Stimulated activated CD4-positive, alpha-beta T cell treated with anti-CD3 and anti-CD28 coated beads, TNF-alpha, amount 100 ng/mL, for 4 hours (primary cell): Measurements from ENCODE around the gene SH3RF3.
"Not testable (repeated sequence)": the region's sequence is repeated elsewhere in the genome, so short reads cannot be mapped to it uniquely, and the experiment has no call there.

Experiments used
- DNase-seq, 3 experiments: peaks; one replicate each; pipeline ENCODE4 v3.0.0-alpha.2; 2020; ENCODE audit warnings: low read depth in 3 of 3

The SH3RF3 gene

DNA sequence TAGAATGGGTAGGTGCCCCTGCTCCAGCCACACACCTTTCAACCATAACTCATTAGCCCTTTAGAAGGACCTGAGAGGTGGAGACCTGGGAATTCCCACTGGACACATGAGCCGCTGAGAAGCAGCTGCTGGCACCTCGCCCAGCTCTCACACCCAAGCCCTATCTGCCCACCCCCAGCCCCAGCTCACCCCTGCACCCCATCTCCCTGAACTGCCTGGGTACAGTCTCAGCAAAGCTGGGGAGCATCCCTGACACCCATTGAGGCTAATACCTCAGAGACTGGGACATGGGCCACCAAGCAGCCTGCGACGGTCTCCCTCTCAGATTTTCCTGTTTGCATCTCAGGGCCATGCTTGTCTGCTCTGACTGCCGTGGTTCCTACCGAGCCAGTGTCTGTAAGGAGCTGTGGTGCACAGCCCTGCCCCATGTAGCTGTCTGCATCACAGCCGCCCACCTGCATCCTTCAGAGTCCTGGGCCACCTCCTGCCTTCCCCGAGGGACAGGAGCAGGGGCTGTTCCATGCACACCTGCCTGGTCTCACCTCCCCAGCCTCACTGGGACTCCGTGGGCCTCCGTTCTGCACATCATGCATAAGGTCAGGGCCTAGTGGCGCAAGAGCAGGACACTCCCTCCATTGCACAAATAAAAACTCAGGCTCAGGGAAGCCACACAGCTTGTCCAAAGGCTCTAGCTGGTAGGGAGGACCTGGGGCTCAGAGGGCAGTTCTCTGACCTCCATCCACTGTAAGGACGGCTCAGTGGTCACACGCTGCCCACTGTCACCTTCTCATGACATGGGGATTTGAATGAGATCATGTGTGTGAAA lies 394.7 kb downstream of the SH3RF3 start:
- DNase-seq = no peak

GRCh38 chr2:109525836-109526235 lies 396.8 kb downstream of the SH3RF3 start:
- no peak for DNase-seq

- no peak for DNase-seq
These were observed 397.5 kb downstream of the SH3RF3 start for GRCh38 chr2:109526442-109526970.

- no peak for DNase-seq
These were observed 398.1 kb downstream of the SH3RF3 start for GRCh38 chr2:109527079-109527478.

DNA sequence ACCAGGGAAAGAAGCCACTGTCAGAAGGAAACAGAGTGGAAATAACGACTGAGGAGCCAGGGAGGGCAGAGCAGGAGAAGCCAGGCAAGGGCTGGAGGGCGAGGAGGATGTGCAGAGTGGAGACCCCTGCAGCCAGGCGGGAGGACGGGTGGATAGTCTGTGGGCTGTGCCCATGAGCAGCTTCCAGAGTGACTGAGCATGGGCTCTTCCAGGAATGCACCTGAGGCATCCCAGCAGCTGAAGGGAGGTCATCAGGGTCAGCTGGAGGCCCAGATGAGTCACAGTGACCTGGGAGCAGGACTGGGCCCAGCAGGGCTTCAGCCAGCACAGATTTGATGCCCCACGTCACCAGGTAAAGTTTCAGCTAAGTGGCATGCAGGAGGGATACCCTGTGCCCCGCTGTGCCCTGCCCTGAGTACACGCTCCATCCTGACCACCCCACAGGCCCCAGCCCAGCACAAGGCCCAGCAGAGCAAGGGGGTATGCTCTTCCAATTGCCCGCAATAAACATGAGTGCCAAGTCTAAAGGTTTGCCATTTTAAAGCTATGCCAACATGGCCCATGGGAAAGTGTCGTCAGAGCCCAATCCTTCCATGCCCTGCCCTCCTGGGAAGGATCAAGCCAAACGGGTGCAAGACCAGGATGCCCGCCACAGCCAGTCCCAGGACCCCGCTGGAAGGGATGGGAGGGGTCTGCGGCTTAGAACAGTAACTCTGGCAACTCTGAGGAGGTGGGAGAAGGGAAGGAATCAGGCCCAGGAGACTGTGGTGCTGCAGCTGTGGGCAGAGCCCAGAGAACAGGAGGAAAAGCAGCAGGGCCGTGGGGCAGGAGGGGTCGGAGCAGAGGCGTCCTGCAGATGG lies 399.1 kb downstream of the SH3RF3 start:
- DNase-seq = no peak

DNA sequence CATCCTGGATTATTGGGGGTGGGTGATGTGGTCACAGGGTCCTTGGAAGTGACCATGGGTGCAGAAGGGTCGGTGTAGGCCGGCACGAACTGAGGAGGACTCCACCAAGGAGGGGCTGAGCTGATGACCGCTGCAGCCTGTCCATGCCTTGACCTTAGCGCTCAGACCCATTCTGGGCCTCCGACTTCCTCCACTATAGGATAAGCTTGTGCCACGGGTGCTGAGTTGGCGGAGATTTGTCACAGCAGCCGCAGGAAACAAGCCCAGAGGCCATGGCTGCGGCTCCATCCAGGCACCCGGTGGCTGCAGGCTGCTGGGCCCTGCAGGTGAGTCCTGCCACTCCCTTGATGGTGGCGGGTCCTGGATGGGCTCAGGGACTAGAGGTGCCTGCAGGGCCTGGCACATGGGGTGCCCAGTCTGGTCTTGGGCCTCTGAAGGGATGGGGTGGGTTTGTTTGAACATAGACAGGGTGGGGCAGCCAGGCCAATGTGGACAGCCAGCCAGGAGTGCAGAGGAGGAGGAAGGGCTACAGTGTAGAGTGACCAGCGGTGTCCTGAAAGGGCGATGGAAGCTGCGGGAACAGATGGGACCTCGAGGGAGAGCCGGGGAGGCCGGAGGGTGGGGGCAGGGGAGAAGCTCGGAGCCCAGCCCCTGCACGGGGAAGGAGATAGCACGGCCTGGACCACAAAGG lies 400.0 kb downstream of the SH3RF3 start:
- DNase-seq = no peak

GRCh38 chr2:109529532-109530449 lies 400.8 kb downstream of the SH3RF3 start:
- no peak for DNase-seq

GRCh38 chr2:109530712-109531111 lies 401.7 kb downstream of the SH3RF3 start:
- no peak for DNase-seq

DNA sequence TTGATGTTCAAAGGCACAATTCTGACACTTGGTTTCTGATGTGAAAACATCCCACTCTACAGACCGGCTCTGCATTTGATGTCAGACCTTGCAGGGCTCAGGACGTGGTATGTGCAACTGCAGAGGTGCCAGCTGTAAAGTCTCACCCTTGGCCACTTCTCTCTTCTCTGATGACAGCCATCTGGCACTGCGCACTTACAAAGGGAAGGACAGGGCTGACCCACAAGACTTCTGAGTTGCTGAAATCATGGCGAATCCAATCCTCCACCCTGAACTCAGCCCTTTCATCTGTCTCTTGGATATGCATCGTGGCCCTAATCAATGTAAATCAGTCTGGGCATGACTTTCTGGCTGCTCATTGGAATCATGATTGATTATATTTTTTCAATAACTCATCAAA lies 402.2 kb downstream of the SH3RF3 start:
- no peak for DNase-seq

DNA sequence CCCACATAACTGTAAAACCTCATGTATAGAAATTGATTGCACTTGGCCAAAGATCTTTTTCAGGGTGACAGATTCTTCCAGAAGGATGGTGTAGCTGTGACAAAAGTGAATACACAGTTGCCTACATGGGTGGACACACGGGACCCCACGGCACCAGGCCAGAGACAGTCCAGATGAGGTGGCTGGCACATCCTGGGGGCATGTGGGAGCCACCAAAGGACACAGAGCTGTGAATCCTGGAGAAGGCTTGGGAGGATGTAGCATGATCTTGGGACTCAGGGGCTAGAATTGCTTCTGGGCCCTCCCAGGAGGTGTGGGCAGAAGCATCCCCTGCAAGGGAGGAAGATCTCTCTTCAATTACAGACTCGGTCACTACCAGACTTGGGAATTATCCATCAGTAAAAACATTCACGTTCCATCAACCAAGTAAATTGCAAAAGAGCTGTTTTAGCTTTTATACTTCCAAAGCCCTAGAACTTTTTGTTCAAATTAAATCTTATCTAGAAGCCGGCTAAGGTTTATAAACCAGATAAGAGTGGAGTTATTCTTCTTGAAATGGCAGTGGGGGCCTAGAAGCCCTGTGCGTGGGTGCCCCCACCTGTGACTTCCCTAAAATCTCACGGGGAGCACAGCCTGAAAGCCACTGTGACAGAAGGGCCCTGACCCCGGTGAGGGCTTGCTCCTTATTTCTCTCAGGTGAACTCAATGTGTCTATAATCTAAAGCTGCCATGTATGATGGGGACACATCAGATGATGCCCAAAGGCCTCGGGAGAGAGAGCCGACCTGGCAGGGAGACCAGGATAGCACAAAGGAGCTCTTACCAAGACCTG lies 403.1 kb downstream of the SH3RF3 start:
- DNase-seq = no peak

DNA sequence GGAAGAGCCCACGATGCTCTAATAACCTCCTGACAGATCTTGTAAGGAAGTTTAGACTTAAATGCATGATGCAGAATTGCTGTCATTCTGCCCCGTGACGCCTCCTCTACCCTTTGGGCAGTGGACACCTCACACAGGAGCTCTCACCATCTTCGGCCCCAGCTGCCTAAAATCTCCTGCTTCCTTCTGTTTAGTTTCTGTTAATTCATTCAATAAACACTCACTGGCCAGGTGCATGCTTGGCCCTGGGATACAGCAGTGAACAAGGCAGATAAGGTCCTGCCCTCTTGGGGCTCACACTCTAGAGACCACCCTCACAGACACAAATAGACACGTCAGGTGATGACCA lies 403.7 kb downstream of the SH3RF3 start:
- DNase-seq = no peak

DNA sequence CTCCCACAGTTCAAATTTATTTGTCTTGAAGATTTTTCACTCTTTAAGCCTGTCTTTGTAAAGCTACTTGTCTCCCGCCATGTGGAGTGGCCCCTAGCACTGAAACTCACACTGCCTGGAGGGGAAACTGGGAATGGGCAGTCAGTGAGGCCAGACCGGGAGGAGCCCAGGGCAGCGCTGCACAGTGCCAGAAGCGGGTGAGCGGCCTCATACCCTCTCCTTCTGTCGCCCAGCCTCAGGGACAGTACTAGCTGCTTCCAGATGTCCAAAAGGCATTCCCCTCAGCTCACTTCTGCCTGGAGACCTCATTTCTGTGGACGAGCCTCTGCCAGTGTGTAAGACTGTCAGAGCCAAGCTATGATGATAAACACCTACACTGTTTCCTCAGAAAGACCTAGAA lies 404.8 kb downstream of the SH3RF3 start:
- DNase-seq = no peak

GRCh38 chr2:109535217-109535946 lies 406.4 kb downstream of the SH3RF3 start:
- DNase-seq = no peak

GRCh38 chr2:109536556-109536955 lies 407.6 kb downstream of the SH3RF3 start:
- not testable (repeated sequence) for DNase-seq

DNA sequence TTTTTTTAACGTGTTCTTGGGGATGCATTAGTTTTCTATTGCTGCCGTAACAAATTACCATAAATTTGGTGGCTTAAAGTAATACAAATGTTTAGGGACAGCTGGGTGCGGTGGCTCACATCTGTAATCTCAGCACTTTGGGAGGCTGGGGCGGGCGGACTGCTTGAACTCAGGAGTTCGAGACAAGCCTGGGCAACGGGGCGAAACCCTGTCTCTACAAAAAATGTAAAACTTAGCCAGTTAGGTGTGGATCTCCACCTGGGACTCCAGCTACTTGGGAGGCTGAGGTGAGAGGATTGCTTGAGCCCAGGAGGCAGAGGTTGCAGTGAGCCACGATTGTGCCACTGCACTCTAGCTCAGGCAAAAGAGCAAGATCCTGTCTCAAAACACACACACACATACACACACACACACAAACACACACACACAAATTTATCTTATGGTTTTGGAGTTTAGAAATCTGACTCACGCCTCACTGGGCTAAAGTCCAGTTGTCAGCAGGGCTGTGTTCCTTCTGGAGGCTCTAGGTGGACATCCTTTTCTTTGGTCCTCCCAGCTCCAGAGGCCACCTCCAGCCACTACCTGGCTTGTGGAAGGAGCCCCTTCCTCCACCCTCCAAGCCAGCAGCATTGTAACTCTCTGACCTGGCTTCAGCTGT lies 408.7 kb downstream of the SH3RF3 start:
- DNase-seq = no peak

DNA sequence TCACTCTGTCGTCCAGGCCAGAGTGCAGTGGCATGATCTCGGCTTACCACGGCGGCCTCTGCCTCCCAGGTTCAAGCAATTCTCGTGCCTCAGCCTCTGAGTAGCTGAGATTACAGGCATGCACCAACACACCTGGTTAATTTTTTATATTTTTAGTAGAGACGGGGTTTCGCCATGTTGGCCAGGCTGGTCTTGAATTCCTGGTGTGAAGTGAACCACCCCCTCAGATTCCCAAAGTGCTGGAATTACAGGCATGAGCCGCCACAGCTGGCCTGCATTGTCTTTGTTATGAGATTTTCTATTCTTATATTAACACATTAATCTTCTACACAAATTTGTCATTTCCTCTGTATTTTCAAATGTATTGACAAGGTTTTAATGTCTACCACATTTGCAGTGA lies 409.5 kb downstream of the SH3RF3 start:
- DNase-seq = no peak

- no peak for DNase-seq
These were observed 413.4 kb downstream of the SH3RF3 start for GRCh38 chr2:109542384-109542783.

DNA sequence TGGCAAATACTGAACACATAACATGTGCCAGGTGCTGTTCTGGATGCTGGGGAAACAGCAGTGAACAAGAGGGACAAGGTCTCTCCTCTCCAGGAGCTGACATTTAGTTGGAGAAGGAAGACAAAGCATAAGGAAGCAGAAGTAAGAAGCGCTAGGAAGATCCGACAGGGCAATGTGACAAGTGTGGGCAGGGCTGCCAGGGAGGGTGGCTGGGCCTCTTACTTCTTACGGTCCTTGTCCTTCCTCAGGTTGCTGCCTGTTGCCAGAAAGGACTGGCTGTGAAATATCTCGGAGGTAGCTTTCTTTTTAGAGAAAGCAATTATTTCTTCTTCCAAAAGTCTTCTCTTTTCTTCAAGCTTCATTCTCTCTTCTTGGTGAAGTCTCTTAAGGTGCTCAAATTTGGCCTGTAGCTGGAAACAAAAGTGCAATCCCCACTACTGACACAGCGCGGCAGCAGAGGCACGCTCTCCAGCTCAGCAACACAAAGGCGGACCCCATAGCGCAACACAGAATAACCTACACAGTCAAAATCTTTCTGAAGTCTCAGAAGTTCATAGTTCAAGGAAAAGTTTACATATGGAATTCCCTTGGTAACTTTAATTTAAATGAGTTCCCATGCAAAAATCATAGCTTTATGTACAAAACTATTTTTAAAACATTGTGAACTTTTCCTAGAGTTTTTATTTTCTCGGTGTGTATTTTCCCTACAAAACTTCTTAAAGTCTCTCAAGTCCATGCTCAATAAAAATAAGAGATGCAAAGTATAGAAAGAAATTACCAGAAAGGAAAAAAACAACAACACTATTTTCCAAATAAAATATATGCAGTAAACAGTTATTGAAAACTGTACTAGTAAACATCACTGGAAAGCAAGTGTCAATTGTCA lies 417.1 kb downstream of the SH3RF3 start:
- peak; percentile 20 to 28 (median 28) for DNase-seq
